Osteocyte (in vitro differentiated cells): ENCODE measurements around the gene RNASE13. TPM values are rescaled to one million over a fixed set of nuclear protein-coding genes. Genes with fewer than 3 reads are reported as not detected.

ENCODE experiments used
- DNase-seq: peaks from one replicate; pipeline ENCODE4 v3.0.0; 2021; ENCODE audit warnings: mixed read lengths; ENCODE audit not compliant: unreplicated experiment; ENCODE audit errors: extremely low spot score
- H3K27ac Mint-ChIP-seq: one replicate; pipeline ENCODE4 v1.8.0; 2021; ENCODE audit warnings: mild to moderate bottlenecking, mixed read lengths; ENCODE audit not compliant: unreplicated experiment
- H3K27me3 Mint-ChIP-seq: one replicate; pipeline ENCODE4 v1.8.0; 2021; ENCODE audit warnings: mixed read lengths; ENCODE audit not compliant: unreplicated experiment
- H3K36me3 Mint-ChIP-seq: one replicate; pipeline ENCODE4 v1.8.0; 2021; ENCODE audit warnings: mixed read lengths; ENCODE audit not compliant: unreplicated experiment
- H3K4me1 Mint-ChIP-seq: one replicate; pipeline ENCODE4 v1.8.0; 2021; ENCODE audit warnings: mixed read lengths; ENCODE audit not compliant: unreplicated experiment
- H3K4me3 Mint-ChIP-seq: one replicate; pipeline ENCODE4 v1.8.0; 2021; ENCODE audit warnings: mild to moderate bottlenecking, moderate library complexity, mixed read lengths; ENCODE audit not compliant: unreplicated experiment
- H3K9me3 Mint-ChIP-seq: one replicate; pipeline ENCODE4 v1.8.0; 2021; ENCODE audit warnings: mixed read lengths; ENCODE audit not compliant: unreplicated experiment
- total RNA-seq: library from RNA; stranded (reverse); gene quantifications from 2 replicates; pipeline ENCODE4 v1.2.1, GENCODE V29; 2021
- TF ChIP-seq, protein P1 (sequence below): fragments of 200-600 bp; sonication (generic); IDR thresholded peaks from 2 replicates; pipeline ENCODE4 v1.5.0; 2021; ENCODE audit warnings: antibody characterized with exemption, mild to moderate bottlenecking, moderate library complexity

Gene RNASE13
- total RNA-seq, 1 donor from 2014 or later, result not detected

DNA sequence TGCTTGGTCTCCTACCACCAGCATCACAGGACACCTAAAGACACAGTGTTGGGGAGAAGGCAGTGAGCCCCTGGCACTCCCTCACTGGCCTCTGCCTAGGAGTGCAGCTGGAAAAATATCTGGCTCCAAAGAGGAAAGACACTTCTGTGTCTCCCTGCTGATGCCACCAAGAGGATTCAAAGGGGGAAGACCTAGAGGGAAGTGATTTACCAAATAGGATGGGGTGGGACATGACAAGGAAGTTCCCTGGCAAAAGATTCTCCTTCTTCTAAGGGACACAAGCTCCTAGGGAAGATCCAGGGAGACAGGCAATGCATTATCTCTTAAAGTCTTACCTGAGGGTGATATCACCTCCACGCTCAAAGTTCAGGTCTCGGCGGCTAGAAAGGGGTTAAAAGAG is 15.8 kb downstream of the RNASE13 start:
- Mint-ChIP-seq H3K36me3 (no peaks in the 10 kb centered on the region), H3K4me3 (no peak overlapping the region), H3K27ac (no peak overlapping the region), H3K27me3 (peaks cover 32% of the 10 kb centered on the region), H3K4me1 (peaks cover 2% of the 10 kb centered on the region), H3K9me3 (no peaks in the 10 kb centered on the region)
- TF ChIP-seq, protein P1, sequence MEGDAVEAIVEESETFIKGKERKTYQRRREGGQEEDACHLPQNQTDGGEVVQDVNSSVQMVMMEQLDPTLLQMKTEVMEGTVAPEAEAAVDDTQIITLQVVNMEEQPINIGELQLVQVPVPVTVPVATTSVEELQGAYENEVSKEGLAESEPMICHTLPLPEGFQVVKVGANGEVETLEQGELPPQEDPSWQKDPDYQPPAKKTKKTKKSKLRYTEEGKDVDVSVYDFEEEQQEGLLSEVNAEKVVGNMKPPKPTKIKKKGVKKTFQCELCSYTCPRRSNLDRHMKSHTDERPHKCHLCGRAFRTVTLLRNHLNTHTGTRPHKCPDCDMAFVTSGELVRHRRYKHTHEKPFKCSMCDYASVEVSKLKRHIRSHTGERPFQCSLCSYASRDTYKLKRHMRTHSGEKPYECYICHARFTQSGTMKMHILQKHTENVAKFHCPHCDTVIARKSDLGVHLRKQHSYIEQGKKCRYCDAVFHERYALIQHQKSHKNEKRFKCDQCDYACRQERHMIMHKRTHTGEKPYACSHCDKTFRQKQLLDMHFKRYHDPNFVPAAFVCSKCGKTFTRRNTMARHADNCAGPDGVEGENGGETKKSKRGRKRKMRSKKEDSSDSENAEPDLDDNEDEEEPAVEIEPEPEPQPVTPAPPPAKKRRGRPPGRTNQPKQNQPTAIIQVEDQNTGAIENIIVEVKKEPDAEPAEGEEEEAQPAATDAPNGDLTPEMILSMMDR, result no peak
- DNase-seq, result no peak

GRCh38 chr14:21018286-21018685 is 16.3 kb downstream of the RNASE13 start:
- peaks cover 2% of the 10 kb centered on the region for H3K4me1 Mint-ChIP-seq
- H3K4me3 Mint-ChIP-seq, result no peak overlapping the region
- no peaks in the 10 kb centered on the region for H3K9me3 Mint-ChIP-seq
- H3K27ac Mint-ChIP-seq, result no peak overlapping the region
- DNase-seq, result no peak
- TF ChIP-seq, protein P1, result no peak
- H3K27me3 Mint-ChIP-seq, result peaks cover 30% of the 10 kb centered on the region
- H3K36me3 Mint-ChIP-seq, result no peaks in the 10 kb centered on the region

- Mint-ChIP-seq H3K4me3 (no peak overlapping the region), H3K27ac (no peak overlapping the region), H3K27me3 (peaks cover 30% of the 10 kb centered on the region), H3K9me3 (no peaks in the 10 kb centered on the region), H3K4me1 (peaks cover 2% of the 10 kb centered on the region), H3K36me3 (no peaks in the 10 kb centered on the region)
- TF ChIP-seq, protein P1, result no peak
- DNase-seq, result no peak
These were observed 16.9 kb downstream of the RNASE13 start for GRCh38 chr14:21017528-21018245.

GRCh38 chr14:21016413-21017190 is 18.0 kb downstream of the RNASE13 start:
- no peaks in the 10 kb centered on the region for H3K36me3 Mint-ChIP-seq
- no peak overlapping the region for H3K27ac Mint-ChIP-seq
- H3K27me3 Mint-ChIP-seq, result peaks cover 31% of the 10 kb centered on the region
- H3K4me1 Mint-ChIP-seq, result peaks cover 2% of the 10 kb centered on the region
- H3K9me3 Mint-ChIP-seq, result no peaks in the 10 kb centered on the region
- H3K4me3 Mint-ChIP-seq, result no peak overlapping the region
- TF ChIP-seq, protein P1, result no peak
- DNase-seq, result no peak

- no peak for DNase-seq
- Mint-ChIP-seq H3K27me3 (peaks cover 32% of the 10 kb centered on the region), H3K4me1 (peaks cover 2% of the 10 kb centered on the region), H3K9me3 (no peaks in the 10 kb centered on the region), H3K27ac (no peak overlapping the region), H3K4me3 (no peak overlapping the region), H3K36me3 (no peaks in the 10 kb centered on the region)
- TF ChIP-seq, protein P1, result no peak
These were observed 19.3 kb downstream of the RNASE13 start for GRCh38 chr14:21015312-21015711.
